Natural killer cell treated with Interleukin-12 subunit alpha and Interleukin-12 subunit beta and Interleukin-15 and Interleukin-18, amount 100 ng/mL, for 72 hours (primary cell): ENCODE measurements around the gene GRM6. TPM values are rescaled to one million over a fixed set of nuclear protein-coding genes. Genes with fewer than 3 reads are reported as not detected.

Experiments
- ATAC-seq, 2 donors: fragments of 150-1000 bp; cut with Tn5 transposase in 1 of 2; sonication (Bioruptor Pico), chemical (Tn5 transposase) in 1 of 2; 2 replicates each; pipeline ENCODE4 v1.10.0; 2021
- DNase-seq: peaks from one replicate; pipeline ENCODE4 v3.0.0; 2022; ENCODE audit warnings: low spot score
- H3K27ac Mint-ChIP-seq, 2 donors: 1 replicate in 1 of 2; 2 replicates in 1 of 2; pipeline ENCODE4 v1.8.0; 2022; ENCODE audit warnings: mixed read lengths in 2 of 2, mild to moderate bottlenecking in 1 of 2, moderate library complexity in 1 of 2
- H3K27me3 Mint-ChIP-seq, 2 donors: 1 replicate in 1 of 2; 2 replicates in 1 of 2; pipeline ENCODE4 v1.8.0; 2022; ENCODE audit warnings: mixed read lengths in 2 of 2
- H3K36me3 Mint-ChIP-seq: one replicate; pipeline ENCODE4 v1.8.0; 2022; ENCODE audit warnings: mixed read lengths
- H3K4me1 Mint-ChIP-seq, 2 donors: 1 replicate in 1 of 2; 2 replicates in 1 of 2; pipeline ENCODE4 v1.8.0; 2022; ENCODE audit warnings: low read depth in 2 of 2, mixed read lengths in 2 of 2, mild to moderate bottlenecking in 1 of 2
- H3K4me3 Mint-ChIP-seq: one replicate; pipeline ENCODE4 v1.8.0; 2022; ENCODE audit warnings: mixed read lengths
- H3K9me3 Mint-ChIP-seq: 2 replicates; pipeline ENCODE4 v1.8.0; 2022; ENCODE audit warnings: mixed read lengths
- total RNA-seq, 2 donors: library from RNA; stranded (reverse); gene quantifications; one replicate each; pipeline ENCODE4 v1.2.3, GENCODE V29; 2022

The GRM6 gene
- total RNA-seq, result not detected

- H3K27ac Mint-ChIP-seq, result no peak within 1 kb of the TSS
- H3K36me3 Mint-ChIP-seq, result no peaks in the 10 kb centered on the region
- no peaks in the 10 kb centered on the region for H3K9me3 Mint-ChIP-seq
- no peak for DNase-seq
- no peak for ATAC-seq
- H3K4me3 Mint-ChIP-seq, result no peak within 1 kb of the TSS
- peaks cover 24 to 26% of the 10 kb centered on the region in 2 donors for H3K27me3 Mint-ChIP-seq
- H3K4me1 Mint-ChIP-seq, result peaks cover 0 to 4% of the 10 kb centered on the region in 2 donors
Measured at GRCh38 chr5:178994580-178995340, at the start of gene GRM6. GRM6 (minus strand) TSS chr5:178995320; CDS start chr5:178994944, 376 bp downstream.

GRCh38 chr5:179044765-179045164 is 49.6 kb upstream of the GRM6 start:
- ATAC-seq, result no peak
- Mint-ChIP-seq H3K27ac (no peak overlapping the region), H3K27me3 (peaks cover 5 to 20% of the 10 kb centered on the region in 2 donors), H3K4me1 (no peaks in the 10 kb centered on the region), H3K9me3 (peaks cover 20% of the 10 kb centered on the region), H3K36me3 (peaks cover 32% of the 10 kb centered on the region), H3K4me3 (no peak overlapping the region)
- no peak for DNase-seq

DNA sequence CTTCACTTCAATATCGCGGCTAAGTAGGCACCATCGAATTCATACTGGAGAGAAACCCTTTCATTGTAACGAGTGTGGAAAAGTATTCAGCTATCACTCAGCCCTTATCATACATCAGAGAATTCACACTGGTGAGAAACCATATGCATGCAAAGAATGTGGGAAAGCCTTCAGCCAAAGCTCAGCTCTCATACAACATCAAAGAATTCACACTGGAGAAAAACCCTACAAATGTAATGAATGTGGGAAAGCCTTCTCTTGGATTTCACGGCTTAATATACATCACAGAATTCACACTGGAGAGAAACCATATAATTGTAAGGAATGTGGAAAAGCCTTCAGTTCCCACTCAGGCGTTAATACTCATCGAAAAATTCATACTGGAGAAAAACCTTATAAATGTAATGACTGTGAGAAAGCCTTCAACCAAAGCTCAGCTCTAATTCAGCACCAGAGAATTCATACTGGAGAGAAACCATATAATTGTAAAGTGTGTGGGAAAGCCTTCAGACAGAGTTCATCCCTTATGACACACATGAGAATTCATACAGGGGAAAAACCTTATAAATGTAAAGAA is 38.0 kb upstream of the GRM6 start:
- no peak overlapping the region for H3K4me3 Mint-ChIP-seq

DNA sequence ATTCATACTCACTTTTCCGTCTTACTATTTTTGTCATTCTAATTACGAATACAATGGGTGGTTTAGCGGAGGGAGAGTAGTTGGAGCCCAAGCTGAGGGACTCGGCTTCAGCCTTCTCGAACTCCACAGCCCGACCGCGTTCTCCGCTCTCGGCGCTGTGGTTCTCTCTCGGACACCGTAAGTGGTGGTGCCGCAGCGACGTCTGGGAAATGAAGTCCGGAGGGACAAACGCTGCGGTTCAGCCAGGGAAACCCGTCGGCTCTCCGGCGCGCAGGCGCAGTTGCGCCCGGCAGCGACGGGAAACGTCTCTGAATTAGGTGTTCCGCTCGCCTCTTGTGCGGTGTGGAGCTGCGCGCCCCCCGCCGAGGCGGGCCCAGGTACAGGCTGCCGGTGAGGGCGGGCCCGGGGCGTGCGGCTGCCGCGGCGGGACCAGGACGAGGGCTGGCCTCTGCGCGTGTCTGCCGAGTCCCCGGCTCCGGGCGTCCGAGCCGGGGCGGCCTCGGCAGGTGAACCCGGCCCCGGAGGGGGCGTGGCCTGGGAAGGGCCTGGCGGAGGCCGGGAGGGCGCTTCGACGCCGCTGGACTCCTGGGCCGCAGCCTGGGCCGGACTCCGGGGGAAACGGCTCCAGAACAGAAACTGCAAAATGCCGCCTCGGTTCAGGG is 28.5 kb upstream of the GRM6 start, which contains the start of gene ZNF879:
Gene ZNF879 (plus strand): TSS at position 277 of the 662 bp plus-strand sequence. CDS start 1,201 bp downstream, outside the sequence.
- Mint-ChIP-seq H3K27ac (peak within 1 kb of the TSS; percentile 65 to 94), H3K4me3 (peak within 1 kb of the TSS; percentile 86), H3K36me3 (peaks cover 18% of the 10 kb centered on the region), H3K9me3 (peaks cover 14% of the 10 kb centered on the region), H3K4me1 (peaks cover 5 to 10% of the 10 kb centered on the region in 2 donors), H3K27me3 (peaks cover 0 to 8% of the 10 kb centered on the region in 2 donors)
- DNase-seq (peak; percentile 95), ATAC-seq (peak; percentile 96)

More for the DNA sequence above, 38.0 kb upstream of the GRM6 start:
- ATAC-seq (no peak), DNase-seq (no peak)
- H3K9me3 Mint-ChIP-seq, result peaks cover 35% of the 10 kb centered on the region
- peaks cover 80% of the 10 kb centered on the region for H3K36me3 Mint-ChIP-seq
- H3K27ac Mint-ChIP-seq, result no peak overlapping the region
- no peaks in the 10 kb centered on the region for H3K27me3 Mint-ChIP-seq
- H3K4me1 Mint-ChIP-seq, result no peaks in the 10 kb centered on the region

DNA sequence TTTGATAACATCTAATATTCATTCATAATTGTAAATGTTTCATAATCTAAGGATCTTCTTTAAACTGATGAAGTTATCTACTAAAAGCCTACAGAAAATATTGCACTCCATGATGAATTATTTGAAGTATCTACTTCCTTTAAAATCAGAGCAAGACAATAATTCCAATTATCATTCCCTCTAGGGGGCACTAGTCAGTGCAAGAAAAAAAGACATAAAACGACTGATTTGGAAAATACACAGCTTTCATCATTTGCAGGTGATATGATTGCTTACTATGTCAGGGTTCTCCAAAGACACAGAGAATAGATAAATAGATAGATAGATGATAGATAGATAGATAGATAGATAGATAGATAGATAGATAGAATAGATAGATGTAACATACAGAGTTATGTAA is 13.5 kb upstream of the GRM6 start:
- no peaks in the 10 kb centered on the region for H3K36me3 Mint-ChIP-seq
- no peak overlapping the region for H3K27ac Mint-ChIP-seq
- peaks cover 14 to 27% of the 10 kb centered on the region in 2 donors for H3K27me3 Mint-ChIP-seq
- no peaks in the 10 kb centered on the region for H3K4me1 Mint-ChIP-seq
- DNase-seq (no peak), ATAC-seq (no peak)
- no peak overlapping the region for H3K4me3 Mint-ChIP-seq
- peaks cover 2% of the 10 kb centered on the region for H3K9me3 Mint-ChIP-seq

GRCh38 chr5:179006564-179006963 is 11.4 kb upstream of the GRM6 start:
- Mint-ChIP-seq H3K4me1 (no peaks in the 10 kb centered on the region), H3K4me3 (no peak overlapping the region), H3K27me3 (peaks cover 13 to 31% of the 10 kb centered on the region in 2 donors), H3K9me3 (no peaks in the 10 kb centered on the region), H3K27ac (no peak overlapping the region), H3K36me3 (no peaks in the 10 kb centered on the region)
- no peak for DNase-seq
- no peak for ATAC-seq

- Mint-ChIP-seq H3K9me3 (no peaks in the 10 kb centered on the region), H3K27me3 (peaks cover 20 to 22% of the 10 kb centered on the region in 2 donors), H3K4me1 (peaks cover 0 to 4% of the 10 kb centered on the region in 2 donors), H3K4me3 (no peak overlapping the region), H3K36me3 (no peaks in the 10 kb centered on the region), H3K27ac (no peak overlapping the region)
- DNase-seq, result no peak
- no peak for ATAC-seq
Measured at GRCh38 chr5:178998441-178998840, 3.3 kb upstream of the GRM6 start.

DNA sequence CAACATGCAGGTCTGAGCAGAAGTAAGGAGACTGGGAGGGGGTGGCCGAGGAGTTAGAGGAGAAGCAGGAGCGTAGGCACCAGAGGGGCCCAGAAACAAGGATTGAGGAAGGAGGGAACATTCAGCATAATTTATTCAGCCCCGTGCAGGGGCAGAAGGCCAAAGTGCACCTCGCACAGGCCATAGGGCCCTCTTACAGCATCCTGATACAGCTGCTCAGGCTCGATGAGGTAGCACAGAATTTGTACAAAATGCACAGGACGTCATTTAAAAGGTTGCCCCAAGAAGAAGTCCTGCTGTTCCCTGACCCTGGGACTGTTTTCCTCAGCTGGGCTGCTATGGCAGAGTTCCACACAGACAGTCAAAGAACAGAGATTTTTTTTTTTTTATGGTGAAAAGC is 2.1 kb upstream of the GRM6 start:
- ATAC-seq (no peak), DNase-seq (no peak)
- Mint-ChIP-seq H3K4me1 (peaks cover 0 to 4% of the 10 kb centered on the region in 2 donors), H3K27ac (no peak overlapping the region), H3K9me3 (no peaks in the 10 kb centered on the region), H3K36me3 (no peaks in the 10 kb centered on the region), H3K4me3 (no peak overlapping the region), H3K27me3 (peaks cover 24 to 29% of the 10 kb centered on the region in 2 donors)

DNA sequence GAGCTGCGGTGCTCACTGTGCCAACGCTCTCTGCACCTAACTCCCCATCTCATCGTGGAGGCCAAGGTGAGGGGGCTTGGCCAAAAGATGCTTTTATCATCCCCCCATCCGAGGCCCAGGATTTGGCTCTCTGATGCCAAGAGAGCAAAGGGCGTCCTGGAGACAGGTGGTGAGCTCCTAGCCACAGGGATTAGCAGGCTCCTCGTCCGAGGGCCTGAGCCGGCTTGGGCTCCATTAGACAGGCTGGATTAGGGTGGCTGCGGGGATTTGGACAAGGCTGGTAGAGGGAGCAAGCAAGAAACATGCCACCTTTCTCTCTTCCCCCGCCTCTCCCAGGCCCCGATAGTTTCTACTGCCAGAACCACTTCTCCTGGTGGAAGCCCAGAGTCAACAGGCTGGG is 1.0 kb upstream of the GRM6 start:
- H3K27ac Mint-ChIP-seq, result no peak overlapping the region
- peaks cover 0 to 4% of the 10 kb centered on the region in 2 donors for H3K4me1 Mint-ChIP-seq
- H3K36me3 Mint-ChIP-seq, result no peaks in the 10 kb centered on the region
- no peaks in the 10 kb centered on the region for H3K9me3 Mint-ChIP-seq
- peaks cover 24 to 26% of the 10 kb centered on the region in 2 donors for H3K27me3 Mint-ChIP-seq
- H3K4me3 Mint-ChIP-seq, result no peak overlapping the region
- DNase-seq, result no peak
- ATAC-seq, result no peak

- ATAC-seq (no peak), DNase-seq (no peak)
- Mint-ChIP-seq H3K27ac (no peak overlapping the region), H3K36me3 (no peaks in the 10 kb centered on the region), H3K27me3 (peaks cover 24 to 26% of the 10 kb centered on the region in 2 donors), H3K4me3 (no peak overlapping the region), H3K4me1 (peaks cover 0 to 4% of the 10 kb centered on the region in 2 donors), H3K9me3 (no peaks in the 10 kb centered on the region)
Measured at GRCh38 chr5:178995341-178995690, 196 bp upstream of the GRM6 start.

DNA sequence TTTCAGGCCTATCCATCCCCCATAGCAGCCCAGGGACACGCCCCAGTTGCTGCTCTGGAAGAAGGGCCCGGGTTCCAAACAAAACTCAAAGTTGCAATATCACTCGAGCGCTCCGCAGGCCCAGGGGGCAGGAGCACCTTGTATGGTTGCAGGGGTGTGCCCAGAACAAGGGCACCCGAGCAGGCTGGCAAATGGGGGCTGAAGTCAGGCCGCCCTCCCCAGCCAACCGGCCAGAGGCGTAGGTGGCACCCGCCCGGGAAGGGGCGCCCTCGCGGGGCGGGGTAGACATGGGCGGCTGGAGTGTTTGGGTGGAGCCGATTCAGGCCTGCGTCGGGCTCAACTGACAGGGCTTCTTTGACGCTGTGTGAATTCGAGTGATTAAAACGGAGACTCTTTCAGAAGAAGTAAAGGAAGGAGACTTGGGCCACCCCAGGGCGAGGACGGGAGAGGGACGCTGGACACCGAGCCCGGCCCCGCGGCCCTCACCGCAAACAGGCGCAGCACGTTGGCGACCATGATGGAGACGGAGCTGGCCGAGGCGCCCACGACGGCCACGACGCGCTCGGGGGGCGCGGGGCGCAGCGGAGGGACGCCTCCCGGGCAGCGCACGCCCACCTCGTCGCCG is 1.1 kb downstream of the GRM6 start:
- Mint-ChIP-seq H3K4me1 (peaks cover 0 to 4% of the 10 kb centered on the region in 2 donors), H3K27me3 (peaks cover 24 to 26% of the 10 kb centered on the region in 2 donors), H3K9me3 (no peaks in the 10 kb centered on the region), H3K4me3 (no peak overlapping the region), H3K27ac (no peak overlapping the region), H3K36me3 (no peaks in the 10 kb centered on the region)
- ATAC-seq, result no peak
- no peak for DNase-seq

GRCh38 chr5:178993236-178993765 is 1.8 kb downstream of the GRM6 start:
- H3K4me1 Mint-ChIP-seq, result peaks cover 0 to 4% of the 10 kb centered on the region in 2 donors
- H3K36me3 Mint-ChIP-seq, result no peaks in the 10 kb centered on the region
- H3K27ac Mint-ChIP-seq, result no peak overlapping the region
- no peaks in the 10 kb centered on the region for H3K9me3 Mint-ChIP-seq
- H3K27me3 Mint-ChIP-seq, result peaks cover 24 to 26% of the 10 kb centered on the region in 2 donors
- ATAC-seq, result no peak
- H3K4me3 Mint-ChIP-seq, result no peak overlapping the region
- DNase-seq, result no peak

DNA sequence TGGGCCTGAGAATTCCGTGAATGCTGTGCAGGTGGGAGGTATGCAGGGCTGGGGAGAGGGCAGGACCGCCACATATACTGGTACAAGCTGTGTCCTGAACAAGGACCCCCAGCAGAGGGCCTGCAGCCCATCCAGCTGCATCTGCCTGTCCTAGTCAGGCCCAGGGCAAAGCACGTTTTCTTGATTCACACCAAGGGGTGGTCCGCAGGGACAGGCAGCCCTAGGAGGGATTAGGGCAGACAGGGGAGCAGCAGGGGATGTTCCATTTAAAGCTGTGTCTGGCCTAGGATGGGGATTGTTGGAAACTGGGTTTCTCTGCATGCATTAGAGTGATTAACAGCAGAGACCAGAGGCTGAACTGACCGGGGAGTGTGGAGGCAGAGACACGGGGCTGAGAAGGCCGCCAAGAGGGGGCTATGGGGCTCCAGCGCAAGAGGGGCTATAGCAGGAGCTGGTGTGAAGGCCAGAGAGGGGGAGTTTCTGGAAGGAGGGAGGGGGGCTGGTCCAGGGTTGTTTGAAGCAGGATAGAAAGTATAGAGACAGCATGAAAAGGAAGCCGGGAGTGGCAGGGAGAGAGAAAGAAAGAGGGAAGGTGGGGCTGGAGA is 2.7 kb downstream of the GRM6 start:
- peaks cover 0 to 4% of the 10 kb centered on the region in 2 donors for H3K4me1 Mint-ChIP-seq
- H3K4me3 Mint-ChIP-seq, result no peak overlapping the region
- H3K27me3 Mint-ChIP-seq, result peaks cover 24 to 26% of the 10 kb centered on the region in 2 donors

More for the DNA sequence above, 2.7 kb downstream of the GRM6 start:
- H3K9me3 Mint-ChIP-seq, result peaks cover under 1% of the 10 kb centered on the region
- ATAC-seq, result no peak
- H3K36me3 Mint-ChIP-seq, result no peaks in the 10 kb centered on the region
- no peak overlapping the region for H3K27ac Mint-ChIP-seq
- no peak for DNase-seq
